Measurements from ENCODE around the gene LMO2. TPM values are rescaled to one million over a fixed set of nuclear protein-coding genes. Genes with fewer than 3 reads are reported as not detected.

The LMO2 gene
- total and polyA plus RNA-seq, 2 of the 13 experiments (the other 11 are each of a cell fraction or from before 2014, with no cell fraction given): not detected

- TF ChIP-seq THRA (CRISPR knock-in tag; IDR thresholded peaks at IDR 0.05; ENCODE audit: borderline replicate concordance): no peak
- TF ChIP-seq POLR2AphosphoS2 (IDR thresholded peaks at IDR 0.05; ENCODE audit: low read depth, low read length): no peak
Observed at GRCh38 chr11:33885338-33886005, 6.4 kb downstream of the LMO2 start (continued).

DNA sequence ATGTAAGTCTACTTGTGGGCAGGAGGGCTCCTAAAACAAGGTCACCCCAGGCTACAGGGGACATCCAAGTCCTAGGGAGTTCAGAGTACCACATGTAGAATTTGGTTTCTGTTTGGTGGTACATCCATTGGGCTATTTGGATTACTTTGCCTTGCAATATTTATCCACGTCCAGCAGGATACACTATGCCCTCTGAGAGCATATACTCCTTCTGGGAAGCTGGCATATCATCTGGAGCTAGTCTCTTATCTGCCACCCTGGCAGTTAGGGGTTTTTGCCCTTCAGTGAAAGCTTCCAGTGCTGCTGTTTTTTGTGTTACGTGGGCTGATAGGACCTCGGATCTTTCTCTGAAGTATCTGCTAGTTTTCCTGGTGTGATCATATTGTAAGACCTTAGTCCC is 7.3 kb downstream of the LMO2 start:
- H3K9me3 ChIP-seq (ENCODE audit: low read length): no peaks in the 10 kb centered on the region
- H3K4me3 ChIP-seq (replicated peaks in 1 of 3; ENCODE audit: insufficient read depth in 1 of 3, low read depth in 2 of 3, low read length in 3 of 3): no peak overlapping the region
- ChIA-PET POLR2A (no interaction called here), CTCF (ENCODE audit: low intra/inter-chr PET ratio, low total read pairs) (no interaction called here)
- in situ Hi-C loops (cut with HindIII; ENCODE audit: extremely low pct_ligation_motif_present, low pct_unique_long_range_greater_than_20kb): no loop called here
- no TSS peak for BruUV-seq (replicated peaks)
- H3K4me2 ChIP-seq (ENCODE audit: low read depth, low read length): no peak overlapping the region
- FAIRE-seq (no peak), ATAC-seq (no peak), DNase-seq (ENCODE audit: low spot score) (no peak)
- peaks cover 1 to 13% of the 10 kb centered on the region in 2 experiments; a peak in 1 of 5 replicates for H3K27me3 ChIP-seq (ENCODE audit: control insufficient read depth in 1 of 2, insufficient read depth in 2 of 2, low read length in 2 of 2)
- H3K4me1 ChIP-seq (ENCODE audit: insufficient read depth, low read length): no peaks in the 10 kb centered on the region
- intact Hi-C loops (cut with micrococcal nuclease; ENCODE audit: unreplicated experiment): no loop called here
- no peak overlapping the region for H2AFZ ChIP-seq (ENCODE audit: low read length)
- H3K36me3 ChIP-seq (replicated peaks in 1 of 2; ENCODE audit: control insufficient read depth in 1 of 2, insufficient read depth in 2 of 2, low read length in 2 of 2): no peaks in the 10 kb centered on the region
- 13% methylated on average over 3 of the region's 3 CpGs for WGBS (ENCODE audit: low lambda C conversion rate)
- H3K9ac ChIP-seq (ENCODE audit: insufficient read depth, low read depth, low read length): no peak overlapping the region
- no peak for TF ChIP-seq CENPT (CRISPR knock-in tag; IDR thresholded peaks at IDR 0.05; ENCODE audit: low read depth)
- no peak for TF ChIP-seq GATA4 (IDR thresholded peaks at IDR 0.05; ENCODE audit: borderline replicate concordance, low read depth)
- TF ChIP-seq CBX2 (IDR thresholded peaks at IDR 0.05; ENCODE audit: low read depth, low read length): no peak
- TF ChIP-seq CBX2 (CRISPR knock-in tag; IDR thresholded peaks at IDR 0.05; ENCODE audit: low read depth): no peak
- no peak for TF ChIP-seq ZNF121 (CRISPR knock-in tag; IDR thresholded peaks at IDR 0.05)
- TF ChIP-seq ZNF777 (CRISPR knock-in tag; IDR thresholded peaks at IDR 0.05): no peak
- no peak for TF ChIP-seq ZFY (CRISPR knock-in tag; IDR thresholded peaks at IDR 0.05)
- TF ChIP-seq HOXA5 (CRISPR knock-in tag; IDR thresholded peaks at IDR 0.05): no peak
- no peak for TF ChIP-seq ZIK1 (CRISPR knock-in tag; IDR thresholded peaks at IDR 0.05; ENCODE audit: borderline replicate concordance, low read depth)
- TF ChIP-seq ONECUT2 (CRISPR knock-in tag; IDR thresholded peaks at IDR 0.05): no peak
- TF ChIP-seq ZNF841 (CRISPR knock-in tag; IDR thresholded peaks at IDR 0.05; ENCODE audit: borderline replicate concordance): no peak
- no peak for TF ChIP-seq PCBP2 (optimal IDR thresholded peaks at IDR 0.05; ENCODE audit: low read depth, low read length, poor library complexity, severe bottlenecking)
- no peaks in the 10 kb centered on the region for H4K20me1 ChIP-seq (ENCODE audit: insufficient read depth, low read length)
- H3K79me2 ChIP-seq (ENCODE audit: insufficient read depth, low read length): no peaks in the 10 kb centered on the region
- no peak overlapping the region for H3K27ac ChIP-seq (ENCODE audit: extremely low read length, insufficient read depth, low read length)
